M059J (cell line): ENCODE measurements around the gene TF. TPM values are rescaled to one million over a fixed set of nuclear protein-coding genes. Genes with fewer than 3 reads are reported as not detected.
"Not testable (repeated sequence)": the region's sequence is repeated elsewhere in the genome, so short reads cannot be mapped to it uniquely, and the experiment has no call there.

Source experiments
- DNase-seq: peaks from one replicate; pipeline ENCODE4 v3.0.0-alpha.2; 2012; ENCODE audit warnings: low read depth
- total RNA-seq: library from RNA; depleted of rRNA; stranded (reverse); fragments of >200 nt; shearing (Covaris generic); gene quantifications from 2 replicates; pipeline ENCODE4 v1.2.3, GENCODE V29; 2014; rRNA removed

TF gene
- total RNA-seq: not detected in 2 replicates

DNA sequence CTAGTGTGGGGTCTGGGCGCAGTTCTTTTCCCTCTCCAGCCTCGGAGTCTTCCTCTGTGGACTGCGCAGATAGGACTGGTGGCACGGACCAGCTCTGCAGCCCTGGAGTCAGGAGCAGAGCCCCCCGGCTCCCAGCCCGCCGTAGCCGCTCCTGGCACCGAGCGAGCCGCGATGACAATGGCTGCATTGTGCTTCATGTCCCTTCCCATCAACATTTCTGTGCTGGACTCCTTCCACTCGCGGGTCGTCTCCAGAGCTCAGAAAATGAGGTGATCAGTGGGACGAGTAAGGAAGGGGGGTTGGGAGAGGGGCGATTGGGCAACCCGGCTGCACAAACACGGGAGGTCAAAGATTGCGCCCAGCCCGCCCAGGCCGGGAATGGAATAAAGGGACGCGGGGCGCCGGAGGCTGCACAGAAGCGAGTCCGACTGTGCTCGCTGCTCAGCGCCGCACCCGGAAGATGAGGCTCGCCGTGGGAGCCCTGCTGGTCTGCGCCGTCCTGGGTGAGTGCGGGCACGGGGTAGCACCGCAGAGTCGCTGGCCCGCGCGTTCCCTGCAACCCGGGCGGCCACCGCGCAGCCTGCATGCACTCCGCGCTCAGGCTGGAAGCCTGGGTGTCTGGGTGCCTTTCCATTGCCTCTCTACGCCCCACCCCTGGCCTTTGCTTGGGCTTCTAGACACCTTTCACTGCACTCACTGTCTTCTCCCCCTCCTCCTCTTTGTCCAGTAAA lies at the start of gene TF:
TSS of gene TF (plus strand) at position 413 of the 731 bp plus-strand sequence. CDS start at position 461, 48 bp downstream.
- no peak for DNase-seq

DNA sequence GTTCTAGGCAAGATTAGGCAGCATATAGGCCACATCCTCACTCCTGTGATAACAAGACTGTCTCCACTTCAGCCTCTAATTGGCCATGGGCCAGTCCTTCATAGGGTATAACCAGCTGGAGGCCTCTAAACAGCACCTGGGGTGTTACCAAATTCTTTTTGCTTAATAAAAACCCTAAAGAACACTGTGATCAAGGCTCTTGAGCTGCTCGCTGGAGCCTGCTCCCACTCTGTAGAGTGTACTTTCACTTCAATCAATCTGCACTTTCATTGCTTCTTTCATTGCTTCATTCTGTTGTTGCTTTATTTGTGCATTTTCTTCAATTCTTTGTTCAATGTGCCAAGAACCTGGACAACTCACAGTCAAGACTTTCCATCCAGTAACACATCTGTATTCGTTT lies 48.2 kb upstream of the TF start:
- no peak for DNase-seq

DNA sequence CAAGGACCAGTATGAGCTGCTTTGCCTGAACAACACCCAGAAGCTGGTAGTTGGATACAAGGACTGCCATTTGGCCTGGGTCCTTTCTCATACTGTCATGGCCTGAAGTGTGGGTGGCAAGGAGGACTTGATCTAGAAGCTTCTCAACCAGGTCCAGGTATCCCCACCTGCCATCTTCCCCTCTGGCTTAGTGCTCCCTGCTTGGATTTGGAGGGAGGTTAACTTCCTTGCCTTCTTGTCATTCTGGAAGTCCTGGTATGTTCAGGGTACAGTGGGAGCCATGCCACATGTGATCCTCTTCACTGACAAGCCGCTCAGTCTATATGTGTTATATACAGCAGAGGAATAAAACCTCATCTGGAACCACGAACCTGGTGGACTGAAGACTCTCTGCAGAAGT lies 46.7 kb upstream of the TF start:
- no peak for DNase-seq

DNA sequence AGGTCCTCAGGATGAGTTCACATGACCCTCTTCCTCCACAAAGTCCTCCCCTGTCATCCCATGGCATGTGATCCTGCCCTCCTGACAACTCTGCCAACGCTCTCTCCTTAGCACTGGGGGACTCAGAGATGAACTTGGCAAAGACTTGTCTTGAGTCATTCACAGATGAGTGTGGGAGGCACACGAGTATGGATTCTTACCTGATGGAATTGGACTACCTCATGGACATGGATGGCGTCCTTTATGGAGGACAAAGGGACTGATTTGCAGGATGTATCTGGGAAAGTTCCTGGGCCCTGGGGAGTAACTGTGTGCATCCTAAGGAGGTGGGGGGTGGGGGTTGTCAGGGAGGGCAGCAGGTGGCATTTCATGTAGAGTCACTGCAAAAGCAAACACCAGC lies 46.3 kb upstream of the TF start:
- no peak for DNase-seq

DNA sequence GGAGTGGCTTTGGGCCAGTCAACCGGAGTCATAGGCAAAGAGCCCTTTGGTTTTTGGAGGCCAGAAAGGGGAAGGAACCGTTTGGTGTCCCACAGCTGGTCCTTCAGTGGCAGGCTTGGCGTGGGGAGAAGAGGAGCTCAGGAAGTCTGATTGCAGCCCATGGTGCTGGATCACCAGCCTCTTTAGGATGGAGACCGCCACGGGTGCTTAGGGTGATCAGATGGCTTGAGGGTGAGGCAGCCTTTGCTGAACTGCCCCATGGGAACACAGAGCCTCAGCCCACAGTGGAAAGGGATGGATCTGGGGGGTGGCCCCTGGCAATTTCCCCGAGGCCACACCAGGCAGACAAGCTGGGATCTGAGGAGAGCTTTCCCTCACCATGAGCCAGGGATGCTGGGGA lies 45.8 kb upstream of the TF start:
- DNase-seq: no peak

DNA sequence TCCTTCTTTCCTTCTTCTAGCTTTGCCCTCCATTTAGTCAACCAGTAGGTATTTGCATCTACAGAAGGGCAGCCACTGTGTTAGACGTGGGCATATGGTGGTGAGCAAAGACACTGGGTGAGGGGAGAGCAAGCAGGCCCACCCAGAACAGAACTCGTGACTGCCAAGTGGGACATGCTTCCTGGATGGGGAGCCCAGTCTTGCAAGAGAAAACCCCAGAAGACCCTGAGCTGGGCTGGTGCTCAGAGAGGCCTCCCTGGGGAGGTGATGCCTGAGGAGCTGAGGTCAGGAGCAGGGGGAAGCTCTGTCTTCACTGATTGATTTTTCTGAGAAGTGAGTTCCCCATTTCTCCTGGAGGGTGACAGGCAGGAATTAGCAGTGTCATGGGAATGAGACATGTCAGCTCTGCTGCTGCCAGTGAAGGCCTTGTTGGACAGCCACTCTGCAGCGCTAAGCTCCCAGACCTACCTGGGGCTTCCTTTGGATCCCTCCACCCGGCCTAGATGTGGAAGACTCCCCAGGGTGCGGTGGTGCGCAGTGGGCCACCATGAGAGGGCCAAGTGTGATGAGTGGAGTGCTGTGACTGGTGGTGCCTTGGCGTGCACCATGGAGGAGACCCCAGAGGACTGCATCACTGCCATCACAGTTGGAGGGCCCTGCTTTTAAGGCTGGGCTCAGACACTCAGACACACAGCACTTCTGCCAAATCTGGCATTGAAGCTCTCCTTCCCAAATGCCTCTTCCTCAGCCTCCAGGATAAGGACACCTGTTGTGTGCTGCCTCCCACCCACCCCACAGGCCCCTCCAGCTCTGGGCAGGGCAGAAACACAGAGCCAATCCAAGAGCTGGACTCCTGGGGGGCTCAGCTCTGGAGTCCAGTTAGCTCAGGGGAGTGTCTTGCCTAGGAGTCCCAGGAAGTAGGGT lies 44.5 kb upstream of the TF start:
- DNase-seq: no peak

DNA sequence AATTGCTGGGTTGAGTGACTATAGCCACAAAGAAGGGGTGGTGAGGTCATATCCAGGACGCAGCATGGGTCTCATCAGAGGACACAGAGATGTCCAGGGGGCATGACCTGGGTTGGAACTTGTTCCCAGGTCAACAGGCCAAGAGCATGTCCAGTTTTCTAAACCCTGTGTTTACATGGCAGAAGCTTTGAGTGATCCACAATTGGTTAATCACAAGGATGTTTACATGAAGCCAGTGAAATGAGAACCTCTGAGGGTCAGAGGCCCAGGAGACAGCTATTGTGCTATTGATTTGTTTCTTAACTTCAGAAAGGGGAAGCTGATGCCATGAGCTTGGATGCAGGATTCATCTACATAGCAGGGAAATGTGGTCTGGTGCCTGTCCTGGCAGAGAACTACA lies 42.3 kb upstream of the TF start:
- DNase-seq: no peak

DNA sequence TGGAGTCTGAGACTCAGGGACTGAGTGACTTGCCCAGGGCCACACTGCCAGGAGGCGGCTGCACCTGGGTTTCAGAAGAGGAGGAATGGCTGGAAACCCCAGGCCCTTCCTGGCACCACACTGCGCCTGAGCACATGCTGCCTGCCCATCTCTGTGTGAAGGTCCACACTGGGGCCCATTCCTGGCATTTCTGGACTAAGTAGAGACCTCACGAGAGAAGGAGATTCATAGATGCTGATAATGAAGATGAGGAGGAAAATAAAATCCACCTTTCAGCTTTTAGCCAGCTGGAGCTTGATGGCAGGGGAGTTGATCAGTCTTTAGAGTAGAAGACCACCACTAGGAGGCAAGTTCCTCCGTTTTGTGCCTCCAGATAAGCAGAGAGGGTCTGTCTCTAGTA lies 40.2 kb upstream of the TF start:
- DNase-seq: no peak

DNA sequence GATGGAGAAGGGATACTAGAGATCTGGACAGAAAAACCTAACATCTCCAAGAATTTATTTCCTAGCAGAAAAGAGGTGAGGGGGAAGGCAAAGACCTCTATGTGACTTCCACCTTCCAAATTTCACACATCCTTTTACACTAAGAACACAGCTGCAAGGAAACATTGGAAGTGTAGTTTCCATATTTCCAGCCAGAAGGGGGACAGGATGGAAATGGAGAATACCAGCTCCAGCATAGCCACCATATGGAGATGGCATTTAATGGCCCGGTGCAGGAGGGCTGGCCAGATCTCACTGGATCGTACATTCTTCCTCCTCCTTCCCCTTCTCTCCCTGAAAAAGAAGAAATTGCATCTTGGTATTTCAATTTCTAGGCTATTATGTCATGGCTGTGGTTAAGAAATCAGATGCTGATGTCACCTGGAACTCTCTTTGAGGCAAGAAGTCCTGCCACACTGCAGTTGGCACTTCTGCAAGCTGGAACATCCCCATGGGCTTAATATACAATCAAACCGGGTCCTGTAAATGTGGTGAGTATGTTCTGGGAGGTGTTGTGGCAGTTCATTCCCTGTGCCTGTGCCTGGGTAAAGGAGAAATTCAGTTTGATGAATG lies 36.9 kb upstream of the TF start:
- DNase-seq: no peak

DNA sequence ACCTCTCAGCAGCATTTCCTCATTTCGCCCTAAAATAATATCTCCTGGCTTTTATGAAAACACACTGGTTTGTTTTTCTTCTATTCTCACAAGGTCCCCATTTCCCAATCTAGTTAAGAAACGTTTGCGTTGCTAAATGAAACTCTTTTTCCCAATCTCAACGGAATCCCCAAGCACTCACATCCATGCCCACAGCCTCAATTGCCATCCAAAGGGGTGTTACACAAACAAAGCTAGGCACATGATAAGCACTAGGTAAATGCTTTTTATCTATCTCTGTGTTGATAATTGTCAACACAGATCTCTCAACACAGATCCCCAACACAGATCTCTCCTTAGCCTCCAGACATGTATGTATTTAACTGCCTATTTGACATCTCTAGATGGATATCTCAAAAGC lies 35.2 kb upstream of the TF start:
- no peak for DNase-seq

DNA sequence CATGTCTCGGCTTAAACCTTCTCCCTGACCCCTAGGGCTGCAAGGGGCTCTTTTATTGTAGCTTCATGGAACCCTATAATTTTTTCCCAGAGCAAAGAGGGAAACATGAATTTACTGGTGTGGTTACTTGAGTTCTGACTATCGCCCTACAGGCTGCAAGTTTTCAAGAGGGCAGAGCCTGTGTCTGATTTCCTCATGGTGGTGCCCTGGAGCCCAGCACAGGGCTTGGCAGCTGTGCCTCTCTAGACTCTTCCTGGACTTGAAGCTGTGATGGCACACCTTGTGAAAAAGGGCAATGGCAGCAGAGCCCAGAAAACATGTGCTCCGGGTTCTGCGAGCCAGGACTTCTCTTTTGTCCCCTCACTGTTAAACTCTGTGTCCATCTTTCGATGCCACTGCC lies 34.2 kb upstream of the TF start:
- DNase-seq: no peak

DNA sequence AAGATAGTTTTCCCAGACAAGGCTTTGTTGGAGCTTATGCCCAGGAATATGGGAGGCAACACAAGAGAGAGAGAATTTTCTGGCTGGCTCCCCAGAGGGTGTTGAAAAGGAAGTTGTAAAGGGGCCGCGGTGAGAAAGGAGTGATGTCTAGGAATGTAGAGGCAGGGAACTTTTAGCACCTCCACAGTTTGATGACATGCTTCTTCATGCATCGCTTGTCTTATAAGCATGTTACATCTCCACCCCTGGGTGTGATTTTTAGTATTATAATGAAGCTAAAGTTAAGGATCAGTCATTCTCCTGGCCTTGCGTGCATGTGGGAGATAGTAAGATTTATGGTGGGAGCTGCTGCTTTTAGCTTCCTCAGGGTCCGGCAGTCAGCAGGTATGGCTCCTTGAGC lies 32.8 kb upstream of the TF start:
- no peak for DNase-seq

DNA sequence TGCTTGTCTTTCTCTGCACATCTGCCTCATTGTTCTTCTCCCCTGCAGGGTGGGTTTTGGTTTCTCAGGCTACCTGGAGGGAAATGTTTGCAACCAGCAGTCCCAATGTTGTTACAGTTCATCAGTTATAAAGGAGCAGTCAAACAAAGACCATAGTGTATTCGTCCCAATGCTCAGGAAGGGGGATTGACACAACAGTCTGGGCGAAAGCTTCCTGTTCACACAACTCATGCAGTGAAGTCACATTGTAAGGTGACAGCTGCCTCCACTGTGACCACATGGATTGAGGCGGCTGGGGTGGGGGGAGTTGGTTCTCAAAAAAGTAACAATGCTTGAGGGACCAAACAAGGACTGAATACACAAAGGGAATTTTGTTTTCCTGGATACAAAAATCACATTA lies 28.8 kb upstream of the TF start:
- DNase-seq: no peak

DNA sequence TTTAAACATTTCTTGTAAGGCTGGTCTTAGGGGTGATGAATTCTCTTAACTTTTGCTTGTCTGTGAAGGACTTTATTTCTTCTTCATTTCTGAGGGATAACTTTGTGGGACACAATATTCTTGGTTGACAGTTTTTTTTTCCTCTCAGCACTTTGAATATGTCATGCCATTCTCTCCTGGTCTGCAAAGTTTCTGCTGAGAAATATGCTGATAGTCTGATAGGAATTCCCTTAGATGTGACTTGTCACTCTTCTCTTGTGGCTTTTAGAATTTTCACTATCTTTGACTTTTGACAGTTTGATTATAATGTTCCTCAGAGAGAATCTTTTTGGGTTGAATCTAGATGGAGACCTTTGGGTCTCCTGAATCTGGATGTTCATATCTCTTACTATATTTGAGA lies 23.3 kb upstream of the TF start:
- no peak for DNase-seq

DNA sequence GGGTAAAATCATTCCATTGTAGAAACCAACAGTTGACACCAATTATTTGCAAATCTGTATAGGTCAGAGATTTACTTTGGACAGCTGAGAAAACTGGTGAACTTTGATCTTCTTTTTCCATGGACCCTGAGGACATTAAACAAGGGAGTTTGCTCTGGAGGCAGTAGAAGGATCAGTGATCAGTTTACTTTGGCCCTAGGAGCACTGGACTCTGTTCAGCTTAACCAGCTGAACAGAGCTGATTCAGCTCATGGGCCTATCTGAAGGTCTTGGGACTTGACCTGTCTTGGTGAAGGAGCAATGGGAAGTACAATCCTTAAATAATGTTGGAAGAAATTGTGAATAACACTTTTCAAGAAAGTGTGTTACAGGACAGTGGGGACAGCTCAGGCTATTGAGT lies 15.2 kb upstream of the TF start:
- DNase-seq: no peak

DNA sequence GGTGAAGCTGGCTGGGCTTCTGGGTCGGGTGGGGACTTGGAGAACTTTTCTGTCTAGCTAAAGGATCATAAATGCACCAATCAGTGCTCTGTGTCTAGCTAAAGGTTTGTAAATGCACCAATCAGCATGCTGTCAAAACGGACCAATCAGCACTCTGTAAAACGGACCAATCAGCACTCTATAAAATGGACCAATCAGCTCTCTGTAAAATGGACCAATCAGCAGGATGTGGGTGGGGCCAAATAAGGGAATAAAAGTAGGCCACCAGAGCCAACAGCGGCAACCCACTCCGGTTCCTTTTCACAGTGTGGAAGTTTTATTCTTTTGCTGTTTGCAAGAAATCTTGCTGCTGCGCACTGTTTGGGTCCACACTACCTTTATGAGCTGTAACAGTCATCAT lies 14.0 kb upstream of the TF start:
- DNase-seq: not testable (repeated sequence)

DNA sequence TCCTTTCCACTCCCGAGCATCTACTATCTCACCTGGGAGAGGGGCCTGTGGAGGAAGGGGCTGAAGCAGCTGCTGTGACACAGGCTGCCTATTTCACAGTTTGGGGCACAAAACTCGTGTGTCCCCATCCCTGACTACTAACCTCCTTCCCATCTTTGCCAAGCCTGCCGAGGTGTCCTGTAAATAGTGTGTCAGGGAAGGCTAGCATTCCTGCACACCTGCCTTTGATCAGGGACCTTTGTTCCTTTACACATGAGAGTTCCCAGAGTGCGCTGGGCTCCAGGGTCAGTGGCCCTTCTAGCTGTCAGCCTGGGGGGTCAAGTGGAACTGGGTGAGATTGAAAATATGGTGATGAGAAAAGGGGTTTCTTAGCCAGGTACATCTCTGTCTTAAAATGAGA lies 13.0 kb upstream of the TF start:
- DNase-seq: no peak

DNA sequence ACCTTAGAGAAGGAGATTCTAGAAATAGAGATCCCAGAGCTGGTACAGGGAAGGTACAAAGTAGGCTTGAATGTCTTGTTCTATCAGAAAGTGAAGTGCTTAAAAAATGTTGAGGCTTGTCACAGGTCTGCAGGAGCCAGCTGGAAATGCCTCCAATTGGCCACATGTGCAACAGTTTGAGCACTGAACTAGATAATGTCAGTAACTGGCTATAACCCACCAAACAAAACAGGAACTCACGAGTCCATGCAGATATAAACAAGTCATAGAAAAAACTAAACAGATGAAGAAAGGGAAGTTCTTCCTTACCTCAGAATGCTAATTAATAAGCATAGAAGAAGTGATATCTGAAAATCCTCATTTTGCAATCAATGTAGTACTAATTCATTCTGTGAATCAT lies 11.9 kb upstream of the TF start:
- DNase-seq: no peak

DNA sequence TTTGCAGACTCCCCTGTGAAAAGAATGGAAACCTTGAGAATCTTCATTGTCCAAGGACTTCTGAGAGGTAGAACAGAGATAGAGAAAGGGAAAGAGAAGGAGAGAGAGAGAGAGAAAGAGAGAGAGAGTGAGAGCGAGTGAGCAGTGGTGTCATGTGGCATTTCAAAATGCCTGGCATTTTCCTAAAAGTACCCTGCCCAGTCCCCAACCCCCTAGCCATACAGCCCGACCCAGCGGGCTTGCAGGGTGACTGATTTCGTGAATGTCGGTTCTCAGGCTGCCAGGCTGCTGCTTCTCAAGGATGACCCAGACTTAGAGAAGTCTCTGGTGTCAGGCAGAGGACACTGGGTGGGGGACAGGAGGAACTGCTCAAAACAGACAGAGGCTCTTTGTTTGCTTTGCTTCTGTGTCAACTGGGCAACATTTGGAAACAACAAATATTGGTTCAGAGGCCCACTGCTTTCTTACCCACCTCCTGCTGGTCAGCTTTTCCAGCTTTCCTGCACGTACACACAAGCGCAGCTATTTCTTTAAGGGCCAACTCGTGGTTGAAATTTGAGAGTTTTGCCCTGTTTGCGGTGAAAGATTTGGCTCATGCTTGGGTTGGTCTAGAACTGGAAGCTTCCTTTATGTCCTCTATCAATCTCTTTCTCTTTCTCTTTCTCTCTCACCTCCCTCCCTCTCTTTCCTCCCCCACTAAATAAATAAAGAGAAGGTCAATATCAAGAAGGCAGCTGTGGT lies 3.7 kb upstream of the TF start:
- peak; percentile 82 for DNase-seq

DNA sequence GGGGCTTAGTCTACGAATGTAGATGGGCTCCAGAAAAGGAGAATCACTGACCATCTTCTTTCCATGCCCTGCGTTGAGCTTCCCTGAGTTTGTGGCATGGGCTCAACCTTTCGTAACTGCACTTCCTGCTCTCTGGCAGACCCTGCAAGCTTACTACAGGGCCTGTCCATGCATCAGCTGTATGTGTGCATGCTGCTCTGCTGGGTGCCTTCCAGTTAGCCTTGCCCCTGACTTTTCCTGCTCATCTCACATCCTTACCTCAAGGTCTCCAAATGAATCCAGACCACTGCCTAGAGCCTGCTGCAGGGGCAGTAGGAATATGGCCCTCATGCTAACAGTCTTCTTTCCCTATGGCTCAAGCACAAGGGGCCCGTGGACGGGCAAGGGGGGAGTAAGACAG lies 2.0 kb upstream of the TF start:
- DNase-seq: no peak

DNA sequence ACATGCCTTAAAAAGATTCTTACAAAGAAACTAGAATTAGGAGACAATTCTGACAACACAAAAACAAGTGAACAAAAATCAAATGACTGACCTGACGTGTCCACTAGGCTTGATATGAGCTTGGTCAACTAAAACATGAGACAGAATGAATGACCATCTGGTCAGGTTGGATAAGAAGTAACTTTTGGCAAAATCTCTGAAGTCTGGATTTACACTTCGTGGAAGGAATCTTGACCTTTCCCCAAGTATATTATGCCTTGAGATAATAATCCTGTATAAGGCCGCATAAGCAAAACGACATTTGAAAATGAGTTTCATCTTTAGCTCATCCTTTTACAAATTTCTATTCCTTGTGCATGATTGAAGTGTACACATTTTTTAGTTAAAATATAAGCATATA lies 1.1 kb upstream of the TF start:
- DNase-seq: no peak

DNA sequence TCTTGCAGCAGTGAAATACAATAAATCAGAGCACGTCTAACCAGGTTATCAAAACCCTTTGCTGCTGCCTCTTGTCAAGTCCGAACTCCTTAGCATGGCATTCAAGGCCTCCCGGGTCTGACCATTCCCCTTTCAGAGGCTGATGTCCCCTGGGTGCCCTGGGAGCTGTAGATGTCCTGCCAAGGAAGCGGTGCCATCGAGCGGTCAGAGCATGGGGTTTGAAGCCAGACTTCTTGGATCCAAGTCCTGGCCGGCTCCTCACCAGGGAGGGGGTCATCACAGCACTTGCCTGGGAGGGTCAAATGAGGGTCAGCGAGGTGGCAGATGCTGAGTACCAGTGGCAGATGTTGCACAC lies 496 bp downstream of the TF start:
- DNase-seq: no peak
